Measurements from ENCODE around the gene RXRA. TPM values are rescaled to one million over a fixed set of nuclear protein-coding genes. Genes with fewer than 3 reads are reported as not detected.

Gene RXRA
- polyA plus RNA-seq, 1 experiment: 5.3 TPM

DNA sequence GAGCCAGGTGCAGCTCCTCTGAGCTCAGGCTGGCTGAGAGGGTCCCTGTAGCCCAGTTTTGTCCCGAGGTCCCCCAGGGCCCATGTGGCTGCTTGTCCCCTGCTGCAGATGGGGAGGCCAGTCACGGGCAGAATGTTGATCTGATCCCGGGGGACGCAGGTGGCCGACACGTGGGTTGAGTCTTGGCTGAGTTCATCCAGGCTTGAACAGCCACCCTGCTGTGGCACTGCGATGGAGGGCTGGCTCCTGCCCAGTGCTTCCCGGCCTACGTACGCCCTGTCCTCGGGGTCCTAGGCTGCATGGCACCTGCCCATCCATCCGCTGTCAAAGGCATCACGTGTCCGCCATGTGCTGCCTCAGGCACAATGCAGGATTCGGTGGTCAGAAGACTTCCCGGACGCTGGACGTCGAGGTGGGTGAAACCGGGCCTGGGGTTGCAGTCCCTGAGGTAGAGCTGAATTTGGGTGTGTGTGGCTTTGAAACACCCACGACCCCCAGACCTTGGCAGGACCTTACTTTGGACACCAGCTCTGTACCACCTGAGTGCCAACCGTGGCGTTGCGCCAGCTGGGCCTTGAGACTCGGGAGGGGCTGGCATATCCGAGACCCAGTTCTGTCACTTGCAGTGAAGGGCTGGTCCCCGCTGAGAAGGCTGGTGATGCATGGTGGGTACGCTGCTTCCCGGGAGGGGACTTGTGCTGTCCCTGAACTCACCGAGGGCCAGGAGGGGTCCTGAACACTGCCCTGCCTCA, 22.3 kb downstream of the RXRA start:
- H3K27ac ChIP-seq (ENCODE audit: low read depth, low read length): no peak overlapping the region
- ChIA-PET POLR2A (no interaction called here), CTCF (no interaction called here)
- no peak overlapping the region for H3K4me3 ChIP-seq (ENCODE audit: low read depth, low read length)
- H3K9me3 ChIP-seq (ENCODE audit: control insufficient read depth, insufficient read depth, low read length): no peaks in the 10 kb centered on the region; the same call in 1 of the 2 replicates
- H3K27me3 ChIP-seq (ENCODE audit: control insufficient read depth, insufficient read depth, low read length): no peaks in the 10 kb centered on the region
- DNase-seq (ENCODE audit: low read depth, low spot score): no peak
- TF ChIP-seq, protein P1, sequence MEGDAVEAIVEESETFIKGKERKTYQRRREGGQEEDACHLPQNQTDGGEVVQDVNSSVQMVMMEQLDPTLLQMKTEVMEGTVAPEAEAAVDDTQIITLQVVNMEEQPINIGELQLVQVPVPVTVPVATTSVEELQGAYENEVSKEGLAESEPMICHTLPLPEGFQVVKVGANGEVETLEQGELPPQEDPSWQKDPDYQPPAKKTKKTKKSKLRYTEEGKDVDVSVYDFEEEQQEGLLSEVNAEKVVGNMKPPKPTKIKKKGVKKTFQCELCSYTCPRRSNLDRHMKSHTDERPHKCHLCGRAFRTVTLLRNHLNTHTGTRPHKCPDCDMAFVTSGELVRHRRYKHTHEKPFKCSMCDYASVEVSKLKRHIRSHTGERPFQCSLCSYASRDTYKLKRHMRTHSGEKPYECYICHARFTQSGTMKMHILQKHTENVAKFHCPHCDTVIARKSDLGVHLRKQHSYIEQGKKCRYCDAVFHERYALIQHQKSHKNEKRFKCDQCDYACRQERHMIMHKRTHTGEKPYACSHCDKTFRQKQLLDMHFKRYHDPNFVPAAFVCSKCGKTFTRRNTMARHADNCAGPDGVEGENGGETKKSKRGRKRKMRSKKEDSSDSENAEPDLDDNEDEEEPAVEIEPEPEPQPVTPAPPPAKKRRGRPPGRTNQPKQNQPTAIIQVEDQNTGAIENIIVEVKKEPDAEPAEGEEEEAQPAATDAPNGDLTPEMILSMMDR (IDR thresholded peaks at IDR 0.05; ENCODE audit: low read depth, low read length): no peak

DNA sequence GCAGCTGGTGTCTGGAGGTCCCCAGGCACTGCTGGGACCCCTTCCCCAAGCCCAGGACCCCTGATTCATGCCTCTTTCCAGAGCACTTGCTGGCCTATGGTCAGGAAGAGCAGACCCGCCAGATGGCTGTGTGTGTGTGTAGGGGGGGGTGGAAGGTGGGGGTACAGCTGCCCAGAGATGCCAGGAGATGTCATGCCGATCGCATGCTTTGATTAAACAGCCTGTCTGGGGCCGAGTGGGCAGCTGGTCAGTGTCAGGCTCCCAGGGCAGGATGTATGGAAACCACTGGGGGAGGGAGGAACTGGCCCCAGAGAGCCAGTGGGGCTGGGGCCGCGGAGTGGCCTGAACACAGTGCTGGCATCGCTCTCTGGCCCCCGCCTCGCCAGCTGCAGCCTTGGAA, 23.7 kb downstream of the RXRA start:
- POLR2A ChIA-PET: interaction anchor here (0.7 kb wide), 1 partner anchor 38 kb away, joined by 8 read pairs; no protein-coding TSS in a partner anchor

DNA sequence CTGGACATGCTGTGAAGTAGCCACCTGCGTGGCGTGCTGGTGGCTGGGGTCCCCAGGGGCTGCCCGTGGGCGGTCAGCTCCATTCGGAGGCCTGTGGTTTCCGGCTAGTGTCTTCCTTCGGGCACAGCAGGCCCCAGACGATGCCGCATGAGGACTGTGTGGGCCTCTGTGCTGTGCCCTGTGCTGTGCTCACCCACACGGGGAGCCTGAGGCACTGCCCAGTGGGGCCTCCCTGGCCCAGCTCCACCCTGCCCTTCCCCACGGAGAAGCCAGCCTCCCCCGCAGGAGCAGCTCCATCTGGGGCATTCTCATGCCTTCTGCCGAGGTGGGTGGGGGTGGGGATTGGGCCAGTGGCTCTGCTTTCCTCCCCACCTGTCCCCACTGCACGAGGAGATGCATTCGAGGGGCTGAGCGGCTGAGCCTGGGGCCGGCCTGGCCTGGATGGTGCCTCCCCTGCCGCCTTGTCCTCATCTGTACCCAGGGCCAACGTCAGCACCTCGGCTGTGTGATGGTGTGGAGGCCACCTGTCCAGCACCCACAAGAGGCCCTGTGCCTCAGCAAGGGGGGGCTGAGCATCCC, 24.2 kb downstream of the RXRA start:
- CTCF ChIA-PET: interaction anchor here (1.2 kb wide), 1 partner anchor 180 kb away, joined by 3 read pairs; no protein-coding TSS in a partner anchor
- TF ChIP-seq, protein P1 (IDR thresholded peaks at IDR 0.05; ENCODE audit: low read depth, low read length): no peak

More for the DNA sequence above, 23.7 kb downstream of the RXRA start:
- CTCF ChIA-PET: interaction anchor here (1.2 kb wide), 1 partner anchor 179 kb away, joined by 3 read pairs; no protein-coding TSS in a partner anchor
- TF ChIP-seq, protein P1 (IDR thresholded peaks at IDR 0.05; ENCODE audit: low read depth, low read length): no peak
- H3K4me3 ChIP-seq (ENCODE audit: low read depth, low read length): no peak overlapping the region
- DNase-seq (ENCODE audit: low read depth, low spot score): no peak
- no peaks in the 10 kb centered on the region; the same call in 1 of the 2 replicates for H3K9me3 ChIP-seq (ENCODE audit: control insufficient read depth, insufficient read depth, low read length)
- no peak overlapping the region for H3K27ac ChIP-seq (ENCODE audit: low read depth, low read length)
- H3K27me3 ChIP-seq (ENCODE audit: control insufficient read depth, insufficient read depth, low read length): no peaks in the 10 kb centered on the region

DNA sequence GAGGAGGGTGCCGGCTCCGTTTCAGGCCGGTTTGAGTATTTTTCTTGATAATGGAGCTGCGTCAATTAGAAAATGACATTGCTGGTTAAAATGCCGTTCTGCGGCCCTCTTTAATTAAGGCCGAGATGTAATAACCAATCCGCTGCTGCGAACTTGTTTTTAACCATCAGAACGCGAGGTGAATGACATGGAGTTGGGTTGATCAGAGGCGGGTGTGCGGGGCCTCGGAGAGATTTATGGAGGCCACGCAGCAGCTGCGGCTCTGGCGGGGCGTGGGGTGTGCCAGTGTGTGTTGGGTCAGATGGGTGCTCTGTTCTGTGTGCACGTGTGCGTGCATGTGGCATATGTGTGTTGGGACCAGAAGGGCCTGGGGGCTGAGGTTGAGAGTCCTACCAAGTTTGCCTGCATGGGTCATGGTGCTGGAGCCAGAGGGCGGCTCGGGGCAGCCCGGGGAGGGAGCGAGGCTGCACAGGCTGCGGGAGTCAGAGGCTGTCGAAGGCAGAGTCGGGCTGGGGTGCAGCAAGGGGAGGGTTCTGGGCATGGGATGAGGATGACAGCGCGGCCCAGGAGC, 25.4 kb downstream of the RXRA start:
- Histone ChIP-seq H3K9me3 (ENCODE audit: control insufficient read depth, insufficient read depth, low read length) (no peaks in the 10 kb centered on the region; the same call in 1 of the 2 replicates), H3K27me3 (ENCODE audit: control insufficient read depth, insufficient read depth, low read length) (no peaks in the 10 kb centered on the region), H3K4me3 (ENCODE audit: low read depth, low read length) (no peak overlapping the region), H3K27ac (ENCODE audit: low read depth, low read length) (no peak overlapping the region)
- ChIA-PET CTCF (no interaction called here), POLR2A (no interaction called here)
- TF ChIP-seq, protein P1 (IDR thresholded peaks at IDR 0.05; ENCODE audit: low read depth, low read length): no peak
- no peak for DNase-seq (ENCODE audit: low read depth, low spot score)

More for the DNA sequence above, 24.2 kb downstream of the RXRA start:
- POLR2A ChIA-PET: no interaction called here
- no peak overlapping the region for H3K4me3 ChIP-seq (ENCODE audit: low read depth, low read length)
- no peak for DNase-seq (ENCODE audit: low read depth, low spot score)
- H3K27ac ChIP-seq (ENCODE audit: low read depth, low read length): no peak overlapping the region
- no peaks in the 10 kb centered on the region for H3K27me3 ChIP-seq (ENCODE audit: control insufficient read depth, insufficient read depth, low read length)
- H3K9me3 ChIP-seq (ENCODE audit: control insufficient read depth, insufficient read depth, low read length): no peaks in the 10 kb centered on the region; the same call in 1 of the 2 replicates
